HG03280 (cell line): ENCODE results near the gene CELF2.

Experiments
- ATAC-seq: cut with Tn5 transposase; IDR thresholded peaks from one replicate; pipeline ENCODE4 v1.9.1; 2021; ENCODE audit warnings: mild to moderate bottlenecking, moderate library complexity; ENCODE audit not compliant: unreplicated experiment

The CELF2 gene

DNA sequence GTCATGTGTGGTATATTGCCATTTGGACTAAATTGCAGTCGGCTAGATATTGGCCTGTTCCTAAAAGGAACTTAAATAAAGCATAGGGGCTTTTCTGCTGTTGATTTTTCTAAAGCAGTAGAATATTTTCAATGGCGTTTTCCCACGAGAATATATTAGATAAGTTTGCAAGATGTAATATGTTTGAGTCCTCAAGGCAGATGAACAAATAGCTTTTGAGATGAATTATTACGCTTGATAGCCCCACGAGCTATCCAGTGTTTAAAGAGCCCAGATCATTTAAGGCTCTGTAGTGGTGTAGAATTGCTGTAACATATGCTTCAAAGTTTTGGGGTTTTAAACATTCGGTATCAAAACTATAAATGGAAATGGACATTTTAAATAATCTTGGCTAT, 2.9 kb downstream of the CELF2 start:
- ATAC-seq = no peak

DNA sequence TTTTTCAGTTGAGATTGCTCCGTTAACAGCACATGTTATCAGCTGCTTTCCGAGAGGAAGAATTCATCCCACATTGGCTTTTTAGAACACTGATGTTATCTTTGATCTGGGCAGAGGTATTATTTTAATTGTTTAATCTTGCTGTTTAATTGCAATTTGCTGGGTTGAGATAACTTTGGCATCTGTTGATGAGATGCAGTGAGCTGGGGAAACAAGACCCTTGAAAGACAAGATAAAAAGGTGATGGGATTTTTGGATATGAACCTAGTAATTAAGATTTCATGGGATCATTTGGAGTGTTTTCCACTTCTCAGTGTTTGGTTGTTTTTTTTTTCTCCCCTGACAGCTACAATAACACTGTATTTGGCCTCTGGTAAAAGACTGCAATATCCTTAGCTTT, 4.5 kb downstream of the CELF2 start:
- no peak for ATAC-seq

- ATAC-seq = no peak
These were observed 5.6 kb downstream of the CELF2 start for GRCh38 chr10:11023009-11023953.

DNA sequence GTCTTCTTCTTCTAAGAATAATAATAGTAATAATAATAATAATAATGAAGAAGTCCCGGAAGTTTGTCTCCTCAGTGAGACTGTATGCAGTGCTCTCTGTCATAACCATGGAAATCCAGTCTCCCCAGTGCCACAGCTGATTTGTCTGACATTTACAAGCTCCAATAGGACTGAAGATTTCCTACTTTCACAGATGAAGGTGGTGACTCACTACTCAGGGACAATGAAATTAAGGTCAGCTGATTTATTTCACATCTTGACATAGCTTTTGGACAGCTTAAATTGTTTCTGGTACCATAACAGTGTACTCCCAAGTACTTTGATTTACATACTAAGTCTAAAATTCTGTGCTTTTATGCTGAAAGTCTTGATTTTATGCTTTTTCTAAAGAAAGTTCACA, 6.9 kb downstream of the CELF2 start:
- ATAC-seq = no peak

- ATAC-seq = no peak
These were observed 8.3 kb downstream of the CELF2 start for GRCh38 chr10:11025978-11026377.

GRCh38 chr10:11026773-11027172, 9.1 kb downstream of the CELF2 start:
- ATAC-seq = no peak

DNA sequence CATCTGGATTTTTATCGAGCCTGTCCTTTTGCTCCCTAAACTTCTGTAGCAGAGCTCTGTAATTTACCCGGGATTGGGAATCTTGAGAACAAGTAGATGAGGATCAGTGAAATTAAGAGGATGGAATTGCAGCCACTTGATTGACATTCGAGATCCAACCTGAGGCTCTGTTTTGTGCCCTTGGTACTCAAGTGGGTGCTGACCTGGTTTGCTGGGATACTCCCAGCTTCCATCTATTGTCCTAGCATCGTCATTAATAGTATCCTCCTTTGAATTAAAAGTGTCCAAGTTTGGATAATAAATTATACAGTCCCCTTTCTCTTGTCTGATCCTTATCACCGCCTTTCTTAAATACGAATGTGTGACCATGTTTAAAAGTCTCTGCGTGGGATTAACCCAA, 17.1 kb downstream of the CELF2 start:
- ATAC-seq = no peak

GRCh38 chr10:11035301-11035991, 17.8 kb downstream of the CELF2 start:
- no peak for ATAC-seq

GRCh38 chr10:11036424-11037011, 18.8 kb downstream of the CELF2 start:
- no peak for ATAC-seq

- no peak for ATAC-seq
These were observed 20.3 kb downstream of the CELF2 start for GRCh38 chr10:11037991-11038390.

GRCh38 chr10:11042357-11042756, 24.7 kb downstream of the CELF2 start:
- no peak for ATAC-seq

DNA sequence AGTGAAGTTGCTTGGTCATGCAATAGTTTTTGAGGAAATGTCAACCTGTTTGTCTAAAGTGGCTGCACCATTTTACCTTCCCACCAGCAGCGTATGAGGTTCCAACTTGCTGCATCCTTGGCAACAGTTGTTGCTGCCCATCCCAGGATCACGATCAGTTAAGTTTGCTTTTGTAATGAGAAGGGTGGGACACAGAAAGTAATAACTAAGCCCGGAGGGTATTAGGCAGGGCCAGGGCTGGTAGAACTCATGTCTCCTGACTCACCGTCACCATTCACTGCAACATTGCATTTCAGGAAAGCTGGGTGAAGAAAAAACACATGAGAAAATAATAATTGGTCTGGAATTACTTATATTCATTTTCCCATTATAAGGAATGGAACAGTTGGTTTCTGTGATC, 25.4 kb downstream of the CELF2 start:
- no peak for ATAC-seq

DNA sequence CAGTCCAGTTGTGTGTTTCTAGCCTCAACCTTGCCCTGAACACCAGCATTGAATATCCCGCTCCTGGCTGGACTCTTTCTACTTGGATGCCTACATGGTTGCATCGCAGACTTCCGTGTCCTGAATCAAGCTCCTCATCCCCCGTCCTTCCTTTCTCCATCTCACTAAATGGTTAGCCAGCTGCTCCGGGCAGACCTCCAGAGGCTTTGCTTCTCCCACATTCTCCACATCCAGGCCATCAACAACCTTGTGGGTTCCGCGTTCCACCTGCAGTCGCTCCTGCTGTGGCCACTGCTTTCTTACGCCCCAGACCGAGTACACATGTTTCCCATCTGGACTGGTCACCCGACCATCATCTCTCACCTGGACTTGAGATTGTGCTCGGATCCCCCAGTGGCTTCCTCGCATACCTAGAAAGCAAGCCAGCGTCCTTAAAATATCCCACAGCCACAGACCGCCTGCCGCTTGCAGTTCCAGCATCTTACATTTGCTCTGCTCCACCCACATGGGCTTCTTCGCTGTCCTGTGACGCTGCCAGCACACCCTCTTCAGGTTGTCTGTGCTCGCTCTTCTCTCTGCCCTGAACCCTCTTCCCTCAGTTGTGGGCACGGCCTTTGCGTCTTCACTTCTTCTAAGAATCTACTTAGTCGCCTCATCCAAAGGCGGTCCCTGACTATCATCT, 25.9 kb downstream of the CELF2 start:
- no peak for ATAC-seq

- ATAC-seq = no peak
These were observed 27.8 kb downstream of the CELF2 start for GRCh38 chr10:11045487-11045886.

DNA sequence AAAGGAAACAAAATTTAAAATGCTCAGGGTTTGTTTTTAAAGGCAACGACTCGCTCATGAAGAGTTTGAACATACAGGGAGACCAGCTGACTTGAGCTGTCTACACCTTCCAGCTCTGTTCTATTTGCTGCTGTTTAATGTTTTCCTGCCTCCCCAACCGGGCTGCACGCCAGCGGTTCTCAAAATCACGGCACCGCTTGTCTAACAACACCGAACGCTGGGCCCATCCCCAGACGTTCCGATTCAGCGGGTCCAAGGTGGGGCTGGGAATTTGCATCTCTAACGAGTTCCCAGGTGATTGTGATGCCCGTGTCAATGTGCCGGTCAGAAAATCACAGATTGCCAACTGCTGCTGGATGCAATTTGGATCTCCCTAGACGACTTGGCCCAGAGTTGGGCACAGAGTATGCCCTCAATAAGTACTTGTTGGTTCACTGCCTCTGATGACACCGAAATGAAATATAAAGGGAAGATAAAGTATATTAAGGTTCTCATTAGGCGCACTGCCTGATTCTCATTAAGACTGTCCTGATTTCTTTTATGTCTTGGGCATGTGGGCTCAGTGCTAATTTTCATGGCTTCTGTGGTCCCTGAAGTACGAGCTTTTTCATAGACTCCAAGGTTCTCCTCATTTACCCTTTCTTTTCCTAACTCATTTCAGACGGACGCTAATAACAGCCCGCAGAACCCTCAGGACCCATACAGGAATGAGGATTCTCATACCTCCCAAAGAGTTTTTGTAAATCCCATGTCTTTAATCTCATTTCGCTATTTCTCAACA, 28.5 kb downstream of the CELF2 start:
- ATAC-seq = no peak

GRCh38 chr10:11046776-11047160, 29.1 kb downstream of the CELF2 start:
- no peak for ATAC-seq

- no peak for ATAC-seq
These were observed 31.1 kb downstream of the CELF2 start for GRCh38 chr10:11048707-11049278.

DNA sequence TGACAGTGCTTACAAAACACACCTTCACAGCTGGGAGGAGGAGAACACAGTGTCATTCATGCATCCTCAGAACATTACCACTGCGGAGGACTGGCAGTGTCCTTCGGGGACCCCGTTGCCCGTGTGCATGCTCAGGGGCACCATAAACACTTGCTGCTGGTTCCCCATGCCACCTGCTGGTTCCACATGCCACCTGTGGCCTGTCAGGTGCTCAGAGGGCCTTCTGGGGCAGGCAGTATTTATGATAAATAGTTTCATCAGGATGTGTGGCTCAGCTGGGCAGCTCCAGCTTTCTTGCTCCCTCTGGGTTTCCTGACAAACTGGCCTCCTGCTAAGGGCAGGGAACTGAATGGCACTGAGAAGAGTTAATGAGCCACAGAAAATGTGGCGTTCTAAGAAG, 32.1 kb downstream of the CELF2 start:
- no peak for ATAC-seq

DNA sequence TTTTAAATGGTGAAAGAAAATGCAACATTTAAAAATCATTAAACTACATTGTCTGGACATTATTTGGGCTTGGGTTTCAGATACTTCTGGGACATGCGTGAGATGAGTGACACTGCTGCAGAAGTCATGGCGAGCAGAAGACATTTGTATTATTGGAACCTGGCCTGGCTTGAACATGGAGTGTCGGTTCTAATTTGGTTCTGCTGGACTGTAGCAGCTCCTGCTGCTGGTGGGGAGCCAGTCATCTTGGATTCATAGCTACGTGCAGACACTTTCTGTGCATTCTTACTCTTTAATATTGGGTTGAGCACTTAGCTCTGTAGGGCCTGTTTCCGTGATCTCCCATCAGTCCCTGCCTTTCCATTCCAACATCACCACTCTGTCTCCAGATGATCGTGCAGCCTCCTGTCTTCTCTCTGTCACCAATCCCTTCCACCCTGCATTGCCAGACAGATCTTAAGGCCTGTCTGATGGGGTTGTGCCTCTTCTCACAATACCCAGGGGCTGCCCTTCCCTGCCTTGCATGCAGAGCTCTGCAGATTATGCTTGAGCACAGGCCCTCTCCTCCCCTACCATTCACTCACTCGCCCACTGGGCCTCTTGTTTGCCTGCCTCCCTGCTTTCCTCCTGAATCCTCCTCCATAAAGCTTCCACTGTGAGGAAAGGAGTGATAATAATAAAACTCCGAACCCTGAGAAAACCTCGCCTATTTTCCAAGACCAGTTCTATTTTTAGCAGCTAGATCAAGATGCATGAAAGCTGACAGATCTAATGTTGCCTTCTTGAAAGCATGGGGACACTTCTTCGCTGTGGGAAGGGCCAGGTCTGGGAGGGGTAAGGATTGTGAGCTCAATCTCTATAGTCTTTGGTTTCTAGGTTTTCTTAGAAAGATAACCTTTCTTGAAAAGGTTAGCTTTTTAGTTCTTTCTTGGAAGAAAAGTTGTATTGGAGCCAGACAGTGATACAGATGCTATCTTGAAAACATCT, 32.9 kb downstream of the CELF2 start:
- no peak for ATAC-seq
